DOHH2 (cell line): ENCODE results near the gene CTIF.

Source experiments
- CTCF ChIP-seq: fragments of 200-600 bp; sonication (generic); IDR thresholded peaks from one replicate; pipeline ENCODE4 v1.5.1; 2014; ENCODE audit warnings: antibody characterized with exemption, mild to moderate bottlenecking, low read depth, low read length; ENCODE audit not compliant: poor library complexity, severe bottlenecking
- EZH2phosphoT487 ChIP-seq: fragments of 200-600 bp; sonication (generic); IDR thresholded peaks from 2 replicates; pipeline ENCODE4 v1.6.1; 2017; ENCODE audit warnings: borderline replicate concordance, mild to moderate bottlenecking, antibody characterized with exemption, low read length, moderate library complexity, mixed read lengths

GRCh38 chr18:48851599-48851960 is 312.7 kb downstream of the CTIF start:
- TF ChIP-seq CTCF (no peak), EZH2phosphoT487 (no peak)
